GM18499 (cell line): ENCODE data around the gene MED25.

Experiments
- ATAC-seq: cut with Tn5 transposase; IDR thresholded peaks from one replicate; pipeline ENCODE4 v1.9.1; 2021; ENCODE audit warnings: moderate number of reproducible peaks; ENCODE audit not compliant: insufficient read depth, unreplicated experiment

Gene MED25

DNA sequence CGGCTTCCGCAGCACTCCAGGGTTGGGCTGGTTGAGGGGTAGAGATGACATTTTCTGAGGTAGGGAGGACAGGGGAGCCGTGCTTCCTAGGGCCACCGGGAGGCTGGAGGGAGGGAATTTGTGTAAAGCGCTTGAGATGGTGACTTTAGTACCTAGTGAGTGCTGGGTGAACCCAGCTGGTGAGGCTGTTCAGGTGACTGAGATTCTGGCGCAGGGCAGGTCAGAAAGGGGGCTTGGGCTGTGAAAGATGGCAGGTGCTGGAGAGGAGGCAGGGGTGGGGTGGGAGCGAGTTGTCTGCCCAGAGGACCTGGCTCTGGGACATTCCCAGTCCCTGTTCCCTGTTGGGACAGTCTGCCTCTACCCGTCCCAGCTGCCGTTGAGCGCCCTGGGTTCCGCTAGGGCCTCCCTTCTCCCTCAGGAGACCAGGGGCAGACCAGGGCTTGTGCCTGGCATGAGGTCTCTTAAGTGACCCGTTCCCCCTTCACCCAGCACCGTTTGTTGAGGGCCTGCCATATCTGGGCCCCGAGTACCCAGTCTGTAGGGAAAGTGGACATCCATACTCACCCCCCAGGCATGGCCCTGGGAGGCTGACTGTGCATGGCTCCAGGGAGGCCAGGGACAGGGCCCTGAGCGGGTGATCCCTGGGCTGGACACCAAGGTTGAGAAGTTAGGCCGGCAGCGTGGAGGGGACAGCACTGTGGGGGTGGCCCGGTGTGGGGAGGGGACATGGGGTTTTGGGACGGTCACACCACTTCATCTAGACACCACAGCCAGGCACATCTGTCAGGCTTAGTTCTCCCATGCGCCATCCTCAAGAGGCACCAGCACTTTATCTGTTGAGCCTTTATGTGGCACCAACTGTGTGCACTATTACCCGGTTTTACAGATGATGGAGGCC, 37.8 kb downstream of the MED25 start:
- ATAC-seq: no peak

DNA sequence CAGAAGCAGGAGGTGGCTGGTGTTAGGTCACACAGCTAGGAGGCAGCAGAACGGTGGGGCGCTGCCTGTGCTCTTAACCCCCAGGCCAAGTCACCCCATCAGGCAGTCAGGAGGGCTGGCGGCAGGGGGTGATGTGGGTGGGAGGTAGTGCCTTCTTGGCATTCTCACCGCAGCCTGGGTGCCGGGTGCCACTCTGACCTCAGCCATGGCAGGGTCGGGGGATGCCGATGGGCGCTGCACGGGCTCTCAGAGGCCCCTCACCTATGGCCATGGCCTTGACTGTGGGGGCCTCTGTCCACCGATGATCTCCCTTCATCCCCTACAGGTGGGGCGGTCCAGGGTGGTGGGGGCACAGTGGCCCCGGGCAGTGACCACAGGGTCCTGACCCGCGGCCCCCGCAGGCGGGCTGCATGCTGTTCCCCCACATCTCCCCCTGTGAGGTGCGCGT, 38.5 kb downstream of the MED25 start:
- ATAC-seq: no peak

DNA sequence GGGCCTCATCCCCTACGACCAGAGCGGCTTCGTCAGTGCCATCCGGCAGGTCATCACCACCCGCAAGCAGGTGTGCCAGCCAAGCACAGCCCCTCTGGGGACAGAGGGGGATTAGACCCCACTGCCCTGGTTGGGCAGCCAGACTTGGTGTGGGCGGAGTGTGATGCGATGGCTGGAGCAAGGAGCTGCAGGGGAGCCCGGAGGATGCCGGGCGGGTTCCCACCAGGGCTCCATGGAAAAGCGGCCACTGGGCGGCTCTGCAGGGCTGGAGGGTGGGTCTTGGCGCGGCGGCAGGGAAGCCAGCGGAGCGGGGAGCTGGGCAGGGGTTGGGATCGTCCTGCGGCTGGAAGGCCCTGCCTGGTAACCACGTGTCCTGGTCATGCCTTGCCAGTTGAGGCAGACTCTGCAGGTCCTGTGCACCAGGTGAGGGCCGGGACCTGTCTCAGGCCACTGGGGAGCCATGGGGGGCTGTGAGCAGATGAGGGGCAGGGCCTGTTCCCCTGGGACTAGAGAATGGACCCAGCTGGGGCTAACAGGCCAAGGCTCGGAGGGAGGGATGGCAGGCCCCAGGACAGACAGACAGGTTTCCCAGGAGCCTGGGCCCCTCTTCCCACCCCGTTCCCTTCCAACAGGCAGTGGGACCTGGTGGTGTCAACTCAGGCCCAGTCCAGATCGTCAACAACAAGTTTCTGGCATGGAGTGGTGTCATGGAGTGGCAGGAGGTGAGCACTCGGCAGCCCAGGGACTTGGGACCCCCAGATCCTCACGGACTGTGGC, 39.2 kb downstream of the MED25 start:
- no peak for ATAC-seq

DNA sequence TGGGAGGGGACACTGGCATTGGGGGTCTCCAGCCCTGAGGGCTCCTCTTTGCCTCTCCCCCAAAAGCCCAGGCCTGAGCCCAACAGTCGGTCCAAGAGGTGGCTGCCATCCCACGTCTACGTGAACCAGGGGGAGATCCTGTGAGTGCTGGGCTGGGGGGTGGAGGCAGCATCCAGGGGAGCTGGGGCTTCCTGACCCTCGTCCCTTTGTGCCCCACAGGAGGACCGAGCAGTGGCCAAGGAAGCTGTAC, 39.7 kb downstream of the MED25 start:
- no peak for ATAC-seq

DNA sequence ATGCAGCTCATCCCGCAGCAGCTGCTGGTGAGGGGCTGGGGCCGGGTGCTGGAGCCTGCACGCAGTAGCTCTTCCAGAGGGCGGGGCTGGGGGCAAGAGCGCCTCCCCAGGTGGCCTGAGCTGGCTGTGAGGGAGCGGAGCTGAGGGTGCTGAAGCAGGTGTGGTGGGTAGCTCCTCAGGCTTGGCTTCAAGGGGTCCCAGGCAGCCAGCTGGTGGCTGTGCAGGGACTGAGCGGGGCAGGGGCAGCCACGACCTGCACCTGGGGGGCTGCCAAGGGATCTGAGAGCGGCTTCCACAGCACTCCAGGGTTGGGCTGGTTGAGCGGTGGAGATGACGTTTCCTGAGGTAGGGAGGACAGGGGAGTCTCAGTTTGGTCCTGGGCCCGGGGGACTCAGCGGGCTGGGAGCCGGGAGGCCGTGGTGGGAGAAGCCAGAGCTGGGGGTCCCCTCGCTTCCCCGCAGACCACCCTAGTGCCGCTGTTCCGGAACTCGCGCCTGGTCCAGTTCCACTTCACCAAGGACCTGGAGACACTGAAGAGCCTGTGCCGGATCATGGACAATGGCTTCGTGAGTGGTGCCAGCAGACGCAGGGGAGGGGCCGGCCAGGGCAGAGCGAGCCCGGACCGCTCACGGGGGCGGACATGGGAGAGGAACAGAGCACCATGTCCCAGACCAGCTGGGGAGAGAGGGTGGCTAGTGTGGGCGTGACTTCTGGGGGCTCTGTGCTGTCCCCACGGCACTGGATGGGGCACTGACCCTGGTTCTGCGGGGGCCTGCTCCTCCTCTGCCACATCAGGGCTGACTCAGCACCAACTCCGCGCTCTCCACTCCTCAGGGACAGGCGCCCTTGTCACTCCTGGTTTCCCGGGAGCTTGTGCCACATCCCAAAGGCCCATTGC, 40.2 kb downstream of the MED25 start:
- ATAC-seq: no peak

DNA sequence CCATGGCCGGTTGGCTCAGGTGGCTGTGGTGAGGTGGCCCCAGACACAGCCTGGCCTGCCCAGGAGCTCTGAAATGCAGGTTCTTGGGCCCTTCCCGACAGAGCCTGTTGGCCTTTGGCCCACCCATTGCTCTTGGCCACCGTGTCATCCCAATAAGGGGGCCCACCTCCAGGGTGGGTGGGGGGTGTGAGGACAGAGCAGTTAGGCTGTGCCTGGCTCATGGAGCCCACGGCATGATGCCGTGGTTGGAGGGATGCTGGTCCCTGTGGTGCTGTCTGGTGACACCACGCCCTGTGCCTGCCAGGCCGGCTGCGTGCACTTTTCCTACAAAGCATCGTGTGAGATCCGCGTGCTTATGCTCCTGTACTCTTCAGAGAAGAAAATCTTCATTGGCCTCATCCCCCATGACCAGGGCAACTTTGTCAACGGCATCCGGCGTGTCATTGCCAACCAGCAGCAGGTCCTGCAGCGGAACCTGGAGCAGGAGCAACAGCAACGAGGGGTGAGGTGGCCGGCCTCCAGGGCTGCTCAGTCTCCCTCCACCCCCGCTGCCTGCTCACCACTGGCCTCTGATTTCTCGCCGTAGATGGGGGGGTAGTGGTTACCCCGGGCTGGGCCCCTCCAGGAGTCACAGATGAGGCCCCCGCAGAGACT, 41.7 kb downstream of the MED25 start:
- no peak for ATAC-seq

DNA sequence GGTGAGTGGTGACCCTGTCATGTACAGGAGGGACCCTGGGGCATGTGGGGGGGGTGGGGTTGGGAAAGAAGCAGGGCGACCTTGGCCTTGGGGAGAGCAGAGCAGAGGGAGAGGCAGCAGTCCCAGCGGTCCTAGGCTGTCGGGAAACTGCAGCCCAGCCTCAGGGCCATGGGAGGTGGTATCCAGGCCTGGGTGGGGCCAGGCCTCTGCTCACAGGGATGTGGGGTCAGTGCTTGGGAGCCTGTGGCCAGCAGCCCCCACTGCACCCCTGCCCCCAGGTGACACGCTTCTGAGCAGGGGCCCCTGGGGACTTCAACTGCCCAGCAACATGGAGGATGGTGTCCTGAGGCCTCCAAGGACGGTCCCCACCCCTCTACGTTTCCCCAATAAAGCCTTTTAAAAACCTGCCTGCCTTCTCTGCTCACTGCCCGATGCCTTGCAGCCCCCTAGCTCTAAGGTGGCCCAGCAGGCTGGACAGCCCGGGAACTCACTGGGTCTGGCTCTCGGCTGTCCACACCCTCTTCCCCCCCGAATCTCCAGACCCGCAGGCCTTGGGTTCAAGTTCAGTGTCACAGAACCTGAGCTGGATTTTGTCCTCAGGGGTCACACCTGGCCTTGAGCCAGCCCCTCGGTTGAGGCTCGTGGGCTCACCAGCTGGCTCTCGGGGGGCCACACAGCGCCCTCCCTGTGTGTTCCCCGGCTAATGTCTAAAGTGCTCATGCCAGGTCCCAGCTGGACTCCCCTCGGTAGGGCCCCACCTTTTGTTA, 42.4 kb downstream of the MED25 start:
- no peak for ATAC-seq

DNA sequence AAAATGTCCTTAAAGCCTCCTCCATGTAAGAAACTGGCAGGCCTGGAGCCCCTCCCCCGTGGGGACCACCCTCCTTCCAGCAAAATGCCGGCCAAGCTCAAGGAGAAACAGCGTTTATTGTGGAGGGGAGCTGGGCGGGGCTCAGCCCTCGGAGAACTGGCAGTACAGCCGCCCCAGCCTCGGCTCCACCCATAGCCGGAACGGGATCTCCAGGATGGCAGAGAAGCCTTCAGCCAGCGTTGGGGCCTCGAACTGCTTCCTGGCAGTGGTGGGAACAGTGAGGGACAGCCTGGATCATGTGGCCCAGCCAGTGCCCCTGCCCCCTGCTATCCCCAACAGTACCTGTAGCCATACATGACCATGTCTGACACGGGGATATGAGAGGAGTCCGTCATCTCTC, 43.0 kb downstream of the MED25 start:
- no peak for ATAC-seq

DNA sequence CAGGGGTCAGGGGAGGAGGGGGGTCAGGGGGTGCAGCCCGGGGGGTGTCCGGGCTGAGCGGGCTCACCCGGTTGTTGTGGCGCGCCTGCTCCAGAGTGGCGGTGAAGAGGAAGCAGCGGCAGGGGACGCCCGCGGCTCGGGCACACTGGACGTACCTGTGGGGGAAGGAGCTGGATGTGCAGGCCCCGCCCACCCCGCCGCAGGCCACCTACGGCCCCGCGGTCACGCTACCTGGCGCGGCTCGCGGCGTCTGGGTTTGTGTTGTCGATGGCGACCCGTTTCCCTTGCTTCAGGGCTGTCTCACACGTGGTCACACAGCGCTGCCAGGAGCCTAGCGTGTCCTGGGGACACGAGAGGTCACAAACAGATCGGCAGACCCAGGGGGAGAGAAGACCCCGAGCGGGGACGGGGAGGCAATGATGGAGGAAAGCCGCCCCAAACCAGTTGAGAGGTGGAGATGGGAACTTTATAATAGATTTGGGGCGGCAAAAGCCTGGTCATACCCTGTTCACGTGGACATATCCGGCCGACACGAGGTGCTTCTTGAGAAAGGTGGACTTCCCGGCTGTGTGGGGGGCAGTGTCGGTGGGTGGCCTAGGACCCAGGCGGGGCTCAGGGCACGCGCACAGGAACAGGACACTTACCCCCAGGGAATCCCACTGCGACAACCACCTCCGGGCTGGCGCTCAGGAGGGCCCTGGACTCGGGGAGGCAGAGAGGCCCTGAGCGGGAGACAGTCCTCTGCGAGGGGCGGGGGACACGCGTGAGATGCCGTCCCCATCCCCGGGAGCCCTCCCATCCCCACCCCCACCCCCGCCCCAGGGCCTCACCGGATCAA, 43.7 kb downstream of the MED25 start:
- no peak for ATAC-seq

DNA sequence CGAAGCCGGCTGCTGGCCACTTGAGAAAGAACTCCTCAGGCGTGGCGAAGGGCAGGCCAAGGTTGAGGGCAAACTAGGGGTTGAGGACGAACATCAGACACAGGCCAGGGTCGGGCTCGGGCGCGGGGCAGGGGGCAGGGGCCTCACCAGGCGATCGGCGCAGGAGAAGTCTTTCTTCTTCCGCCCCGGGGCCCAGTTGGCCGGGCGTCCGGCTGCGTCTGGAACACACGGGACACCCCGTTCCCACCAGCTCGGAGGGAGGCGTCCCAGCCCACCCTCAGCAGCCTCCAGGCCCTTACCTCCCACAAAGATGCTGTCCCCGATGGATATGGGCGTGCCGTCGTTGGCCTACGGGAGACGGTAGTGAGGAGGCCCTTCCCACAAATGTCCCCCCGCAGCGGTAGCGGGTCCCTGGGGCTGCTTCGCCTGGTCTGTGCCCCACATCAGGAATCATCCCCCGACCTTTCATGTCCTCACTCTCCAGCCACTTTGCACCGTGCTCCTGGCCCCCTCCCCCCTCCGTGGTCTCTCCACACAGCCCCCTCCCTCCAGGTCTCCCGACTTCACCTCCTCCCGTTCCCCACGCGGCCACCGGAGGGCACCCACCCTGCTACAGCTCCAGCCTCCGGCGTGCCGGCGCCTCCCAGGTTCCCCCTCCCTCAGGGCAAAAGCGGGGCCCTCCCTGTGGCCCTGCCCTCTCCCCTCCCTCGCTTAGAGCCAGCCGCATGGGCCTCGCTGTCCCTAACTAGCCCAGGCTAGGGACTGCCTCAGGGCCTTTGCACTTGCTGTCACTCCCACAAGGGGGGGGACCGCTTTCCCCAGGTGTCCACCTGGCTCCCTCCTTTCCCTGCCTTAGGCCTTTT, 44.5 kb downstream of the MED25 start:
- ATAC-seq: no peak

DNA sequence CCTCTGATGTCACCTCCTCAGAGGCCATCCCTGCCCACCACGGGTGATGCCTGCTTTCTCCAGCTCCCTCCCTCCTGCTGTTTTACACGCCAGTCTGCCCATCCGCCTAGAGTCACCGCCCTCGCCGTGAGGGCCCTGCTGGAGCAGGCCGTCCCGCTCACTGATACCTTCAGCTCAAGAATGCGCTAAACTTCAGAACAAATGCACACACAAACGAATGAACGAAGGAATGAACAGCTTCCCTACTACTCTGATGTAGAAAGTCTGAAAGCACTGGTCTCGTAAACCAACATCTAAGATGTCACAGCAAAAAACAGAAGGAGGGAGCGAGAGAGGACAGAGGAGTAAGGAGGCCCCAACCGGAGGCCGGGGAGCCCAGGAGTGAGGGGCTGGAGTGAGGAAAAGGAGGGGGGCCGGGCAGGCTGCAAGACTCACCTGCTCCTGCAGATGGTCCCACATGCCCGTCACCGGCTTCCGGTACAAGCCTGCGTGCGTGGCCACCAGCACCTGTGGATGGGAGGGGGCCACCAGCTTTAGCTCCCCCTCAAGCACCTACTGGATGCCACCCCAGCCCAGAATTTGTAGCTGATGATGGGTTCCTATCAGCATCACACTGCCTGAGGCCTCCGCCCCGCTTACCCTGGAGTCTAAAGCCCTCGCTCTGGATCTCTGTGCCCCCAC, 45.3 kb downstream of the MED25 start:
- ATAC-seq: no peak

DNA sequence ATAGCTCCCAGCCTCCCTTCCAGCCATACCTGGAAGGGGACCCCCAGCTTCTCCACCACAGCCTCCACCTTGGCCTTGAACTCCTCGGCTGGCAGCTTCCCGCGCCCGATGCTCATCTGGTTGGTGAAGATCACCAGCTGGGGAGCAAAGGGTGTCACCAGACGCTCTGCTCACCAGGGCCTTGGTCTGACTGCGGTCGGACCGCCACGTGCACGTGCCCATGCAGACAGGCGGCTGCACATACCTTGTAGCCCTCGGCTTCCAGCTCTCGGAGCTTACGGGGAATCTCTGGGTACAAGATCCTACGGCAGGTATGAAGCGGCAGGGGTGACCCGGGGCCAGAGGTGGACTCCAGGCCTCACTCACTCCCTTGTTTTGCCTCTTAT, 45.8 kb downstream of the MED25 start:
- no peak for ATAC-seq

DNA sequence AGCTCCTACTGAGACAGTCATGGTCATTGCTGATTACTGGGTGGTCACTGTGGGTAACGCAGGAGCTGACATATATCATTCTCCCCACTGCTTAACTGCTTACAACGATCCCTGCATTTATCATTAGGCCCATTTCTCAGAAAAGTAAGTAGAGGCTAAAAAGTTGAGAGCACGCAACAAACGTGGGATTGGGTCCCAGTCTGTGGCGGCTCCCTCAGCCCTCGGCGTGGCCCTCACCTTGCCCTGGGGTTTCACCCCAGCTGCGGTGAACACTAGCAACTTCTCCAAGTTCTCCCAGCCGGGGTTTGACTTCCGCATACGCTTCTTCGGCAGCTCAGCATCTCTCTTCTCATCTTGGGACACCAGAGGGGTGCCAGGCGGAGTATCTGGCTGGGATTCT, 46.8 kb downstream of the MED25 start:
- no peak for ATAC-seq

DNA sequence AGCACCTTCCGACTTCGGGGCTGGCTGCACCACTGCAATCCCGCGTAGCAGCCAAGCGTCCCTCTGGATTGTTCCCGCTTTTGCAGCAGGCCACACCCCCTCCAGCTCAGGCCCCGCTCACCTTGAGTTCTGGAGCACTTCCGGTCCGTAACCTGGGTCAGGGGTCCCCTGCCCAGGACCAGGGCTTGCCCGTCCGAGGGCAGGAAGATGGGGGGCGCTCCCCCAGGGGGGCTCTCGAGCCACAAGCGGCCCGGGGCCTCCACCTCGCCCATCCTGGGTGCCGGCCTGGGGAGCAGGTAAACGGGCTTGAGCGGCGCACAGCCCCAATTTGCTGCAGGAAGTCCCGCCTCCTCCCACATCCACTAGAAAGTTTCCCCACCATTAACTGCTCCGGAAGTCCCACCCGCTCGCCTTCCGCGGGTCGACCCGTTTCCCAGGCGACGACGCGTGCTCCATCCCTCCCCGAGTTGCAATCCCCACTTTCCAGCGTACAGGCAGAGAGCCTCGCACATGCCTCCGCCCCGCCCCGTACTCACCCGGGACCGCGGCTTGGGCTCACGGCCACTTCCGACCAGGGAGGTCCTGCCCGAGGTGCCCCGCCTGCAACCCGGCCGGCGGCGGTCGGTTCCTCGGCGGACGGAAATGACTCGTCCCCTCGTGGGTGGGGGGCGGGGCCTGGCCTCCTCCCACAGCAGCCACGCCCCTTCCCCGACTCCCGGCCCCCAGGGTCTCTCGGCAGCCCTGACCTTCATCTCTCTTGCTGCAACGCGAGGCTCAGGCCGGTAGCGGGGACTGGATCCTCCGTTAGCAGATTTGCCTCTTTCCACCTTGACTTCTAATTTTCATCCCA, 49.1 kb downstream of the MED25 start, which contains the start of gene PNKP:
Gene PNKP, minus strand, starts transcription at position 644 of the 850 bp plus-strand sequence. Its CDS starts 372 bp downstream, at position 272.
- no peak for ATAC-seq

DNA sequence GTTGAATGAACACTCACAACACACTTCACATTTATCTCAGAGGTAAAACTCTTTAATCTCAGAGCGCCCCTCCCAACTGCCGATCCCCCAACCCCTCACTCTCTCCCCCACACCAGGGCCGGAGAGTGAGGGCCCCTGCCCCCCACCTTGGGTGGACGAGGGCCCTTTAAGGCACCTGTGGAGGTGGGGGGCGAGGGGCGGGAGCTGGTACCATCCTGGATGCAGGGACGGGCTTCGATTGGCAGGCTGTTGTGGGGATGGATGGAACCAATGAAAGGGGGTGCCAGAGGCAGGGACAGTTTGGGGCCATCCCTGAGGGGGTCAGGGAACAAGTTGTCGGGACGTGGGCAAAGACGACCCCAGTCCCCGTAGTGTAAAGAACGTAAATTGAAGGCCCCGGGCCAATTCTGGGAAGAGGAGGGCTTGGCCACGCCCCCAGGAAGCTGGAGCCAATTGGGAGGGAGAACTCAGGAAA, 51.0 kb downstream of the MED25 start:
- no peak for ATAC-seq
